NCI-H2081 treated with DMSO at 0.1 percent for 48 hours (cell line): ENCODE results near the gene IVNS1ABP.
"Not testable (repeated sequence)": the region's sequence is repeated elsewhere in the genome, so short reads cannot be mapped to it uniquely, and the experiment has no call there.

Source experiments
- DNase-seq: peaks from one replicate; lab custom pipeline; 2025; lab: John Stamatoyannopoulos, UW

IVNS1ABP gene

DNA sequence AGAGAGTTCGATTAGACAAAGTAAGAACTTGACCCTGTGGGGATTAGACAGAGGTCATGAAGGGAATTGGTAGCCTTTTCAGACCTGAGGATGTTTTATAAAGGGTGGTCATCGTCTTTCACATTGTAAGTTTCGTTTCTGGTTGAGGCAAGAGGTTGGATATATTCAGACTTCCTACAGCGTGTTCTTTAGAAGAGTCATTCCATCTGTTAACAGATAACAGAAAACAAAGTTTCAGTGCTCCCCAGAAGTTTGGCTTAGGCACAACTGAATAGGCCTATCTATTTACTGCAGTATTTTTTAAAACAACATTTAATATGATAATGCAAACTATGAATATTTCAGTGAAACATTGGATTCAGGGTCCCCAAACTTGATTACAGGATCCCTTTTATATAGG is 17.1 kb upstream of the IVNS1ABP start:
- DNase-seq = no peak

DNA sequence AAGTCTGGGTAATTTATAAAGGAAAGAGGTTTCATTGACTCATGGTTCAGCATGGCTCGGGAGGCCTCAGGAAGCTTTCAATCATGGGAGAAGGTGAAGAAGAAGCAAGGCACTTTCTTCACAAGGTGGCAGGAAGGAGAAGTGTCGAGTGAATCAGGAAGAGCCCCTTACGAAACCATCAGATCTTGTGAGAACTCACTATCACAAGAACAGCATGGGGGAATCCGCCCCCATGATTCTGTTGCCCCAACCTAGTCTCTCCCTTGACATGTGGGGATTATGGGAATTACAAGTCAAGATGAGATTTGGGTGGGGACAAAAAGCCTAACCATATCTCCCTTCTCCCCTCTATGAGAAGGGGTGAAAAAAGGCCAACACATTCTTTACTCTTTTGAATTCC is 11.2 kb upstream of the IVNS1ABP start:
- DNase-seq = no peak

DNA sequence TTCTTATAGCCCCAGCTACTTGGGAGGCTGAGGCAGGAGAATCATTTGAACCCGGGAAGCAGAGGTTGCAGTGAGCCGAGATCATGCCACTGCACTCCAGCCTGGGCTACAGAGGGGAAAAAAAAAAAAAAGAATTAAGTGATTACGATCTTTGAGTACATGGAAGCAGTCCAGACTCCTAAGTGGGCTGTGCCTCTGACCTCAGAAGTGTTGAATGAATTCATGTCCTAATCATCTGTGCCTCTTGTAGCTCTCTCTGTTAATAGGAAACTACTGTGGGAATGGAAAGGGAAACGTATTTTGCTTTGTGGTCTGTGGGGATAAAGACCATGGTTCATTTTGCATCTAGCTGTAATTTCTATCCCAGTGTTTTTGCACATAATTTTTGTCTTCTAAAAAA is 8.4 kb upstream of the IVNS1ABP start:
- DNase-seq = no peak

DNA sequence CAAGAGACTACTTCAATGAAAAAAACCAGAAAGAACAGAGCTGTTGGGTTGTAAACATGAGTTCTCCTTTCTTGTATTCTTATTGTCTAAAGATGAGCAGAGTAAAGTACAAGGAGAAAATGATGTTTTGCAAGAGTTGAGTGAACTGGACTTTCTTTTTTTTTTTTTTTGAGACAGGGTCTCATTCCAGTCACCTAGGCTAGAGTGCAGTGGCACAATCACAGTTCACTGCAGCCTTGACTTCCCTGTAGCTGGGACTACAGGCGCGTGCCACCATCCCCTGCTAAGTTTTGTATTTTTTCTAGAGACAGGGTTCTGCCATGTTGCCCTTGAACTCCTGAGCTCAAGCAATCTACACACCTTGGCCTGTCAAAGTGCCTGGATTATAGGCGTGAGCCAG is 7.1 kb upstream of the IVNS1ABP start:
- no peak for DNase-seq

DNA sequence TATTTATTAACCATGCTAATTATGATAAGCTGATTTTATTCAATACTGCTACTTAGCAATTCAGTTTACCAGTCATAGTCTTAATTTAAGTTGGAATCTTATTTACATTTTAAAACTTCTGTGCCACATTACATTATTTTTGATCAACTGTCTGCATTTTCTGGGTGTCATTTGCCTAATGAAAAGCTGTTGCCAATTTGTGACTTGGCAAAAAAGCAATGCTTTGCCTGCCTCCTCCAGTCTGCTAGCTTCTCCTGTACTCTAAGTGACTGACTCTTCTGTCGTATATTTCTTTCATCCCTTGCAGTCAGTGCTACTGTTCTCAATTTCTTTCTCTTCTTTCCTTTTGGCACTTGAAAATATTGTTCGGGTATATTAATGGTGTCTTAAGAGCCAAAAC is 5.6 kb upstream of the IVNS1ABP start:
- no peak for DNase-seq

DNA sequence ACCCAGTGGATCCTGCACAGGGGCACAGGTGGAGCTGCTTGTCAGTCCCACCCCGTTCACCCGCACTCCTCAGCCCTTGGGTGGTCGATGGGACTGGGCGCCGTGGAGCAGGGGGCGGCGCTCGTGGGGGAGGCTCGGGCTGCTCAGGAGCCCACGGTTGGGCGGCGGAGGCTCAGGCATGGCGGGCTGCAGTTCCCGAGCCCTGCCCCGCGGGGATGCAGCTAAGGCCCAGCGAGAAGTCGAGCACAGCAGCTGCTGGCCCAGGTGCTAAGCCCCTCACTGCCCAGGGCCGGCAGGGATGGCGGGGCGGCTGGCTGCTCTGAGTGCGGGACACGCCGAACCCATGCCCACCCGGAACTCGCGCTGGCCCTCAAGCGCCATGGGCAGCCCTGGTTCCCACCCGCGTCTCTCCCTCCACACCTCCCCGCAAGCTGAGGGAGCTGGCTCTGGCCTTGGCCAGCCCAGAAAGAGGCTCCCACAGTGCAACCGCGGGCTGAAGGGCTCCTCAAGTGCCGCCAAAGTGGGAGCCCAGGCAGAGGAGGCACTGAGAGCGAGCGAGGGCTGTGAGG is 4.7 kb upstream of the IVNS1ABP start:
- not testable (repeated sequence) for DNase-seq

DNA sequence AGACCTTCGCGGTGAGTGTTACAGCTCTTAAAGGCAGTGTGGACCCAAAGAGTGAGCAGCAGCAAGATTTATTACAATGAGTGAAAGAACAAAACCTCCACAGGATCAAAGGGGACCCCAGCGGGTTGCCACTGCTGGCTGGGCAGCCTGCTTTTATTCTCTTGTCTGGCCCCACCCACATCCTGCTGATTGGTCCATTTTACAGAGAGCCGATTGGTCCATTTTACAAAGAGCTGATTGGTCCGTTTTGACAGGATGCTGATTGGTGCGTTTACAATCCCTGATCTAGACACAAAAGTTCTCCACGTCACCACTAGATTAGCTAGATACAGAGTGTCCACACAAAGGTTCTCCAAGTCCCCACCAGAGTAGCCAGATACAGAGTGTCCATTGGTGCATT is 4.1 kb upstream of the IVNS1ABP start:
- not testable (repeated sequence) for DNase-seq

DNA sequence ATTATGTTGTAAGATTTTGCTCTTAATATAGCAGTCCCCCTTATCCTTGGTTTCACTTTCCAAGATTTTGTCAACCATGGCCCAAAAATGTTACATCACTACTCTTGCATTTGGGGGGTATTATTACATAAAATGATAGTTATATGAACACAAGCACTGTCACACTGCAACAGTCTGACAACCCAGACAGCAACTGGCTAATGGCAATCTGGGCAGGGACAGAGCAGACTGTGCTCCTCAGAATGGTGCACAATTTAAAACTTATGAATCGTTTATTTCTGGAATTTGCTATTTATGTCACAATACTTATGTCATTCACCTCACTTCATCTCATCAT is 2.1 kb upstream of the IVNS1ABP start:
- DNase-seq = no peak

DNA sequence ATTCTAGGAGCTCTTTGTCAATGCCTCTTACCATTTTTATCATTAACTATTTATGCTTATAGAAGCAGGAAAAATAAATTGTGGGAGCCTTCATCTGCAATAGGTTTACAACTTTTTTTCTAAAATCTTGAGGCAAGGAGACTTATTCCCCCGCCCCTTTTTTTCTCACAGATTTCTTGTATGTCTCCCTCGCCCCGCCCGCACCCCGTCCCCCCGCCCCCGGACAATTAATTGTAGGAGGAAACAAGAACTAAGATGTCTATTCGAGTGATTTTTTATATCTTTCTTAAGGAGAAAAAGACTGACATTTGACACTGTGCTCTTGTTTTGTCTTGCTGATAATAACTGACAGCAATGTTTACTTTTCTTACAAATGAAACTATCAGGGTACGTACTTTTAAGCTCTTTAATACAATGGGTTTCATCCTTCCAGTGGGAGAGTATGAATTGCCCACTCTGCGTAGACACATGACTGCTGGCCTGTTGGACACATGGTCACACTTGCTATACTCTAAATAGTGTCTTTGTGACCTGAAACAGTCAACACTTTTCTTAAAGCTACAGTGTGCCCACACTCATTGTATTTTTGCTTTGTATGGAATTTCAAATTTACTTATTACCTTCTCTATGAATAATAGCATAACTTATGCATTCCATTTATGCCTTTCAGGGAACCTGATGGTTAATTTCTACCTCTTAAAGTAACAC is 1.5 kb upstream of the IVNS1ABP start:
- no peak for DNase-seq

DNA sequence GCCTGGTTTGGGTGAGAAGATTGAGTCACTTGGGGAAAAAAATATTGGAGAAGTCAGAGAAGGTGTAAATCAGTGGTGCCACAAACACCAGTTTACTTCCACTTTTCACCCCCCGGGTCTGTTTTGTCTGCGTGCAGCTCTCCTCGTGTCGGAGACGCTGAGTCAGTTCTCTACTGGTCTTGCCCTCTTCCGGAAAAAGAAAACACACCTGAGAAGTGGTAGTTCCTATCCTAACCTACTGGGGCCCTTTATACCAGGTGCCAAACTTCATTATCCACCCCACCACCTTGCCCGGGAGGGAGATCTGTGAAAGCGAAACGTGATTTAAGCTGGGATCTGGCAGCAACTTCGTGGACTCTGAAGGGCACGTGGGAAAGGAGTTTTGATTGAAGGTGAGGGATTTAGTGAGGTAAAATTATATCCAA is 855 bp upstream of the IVNS1ABP start:
- no peak for DNase-seq

DNA sequence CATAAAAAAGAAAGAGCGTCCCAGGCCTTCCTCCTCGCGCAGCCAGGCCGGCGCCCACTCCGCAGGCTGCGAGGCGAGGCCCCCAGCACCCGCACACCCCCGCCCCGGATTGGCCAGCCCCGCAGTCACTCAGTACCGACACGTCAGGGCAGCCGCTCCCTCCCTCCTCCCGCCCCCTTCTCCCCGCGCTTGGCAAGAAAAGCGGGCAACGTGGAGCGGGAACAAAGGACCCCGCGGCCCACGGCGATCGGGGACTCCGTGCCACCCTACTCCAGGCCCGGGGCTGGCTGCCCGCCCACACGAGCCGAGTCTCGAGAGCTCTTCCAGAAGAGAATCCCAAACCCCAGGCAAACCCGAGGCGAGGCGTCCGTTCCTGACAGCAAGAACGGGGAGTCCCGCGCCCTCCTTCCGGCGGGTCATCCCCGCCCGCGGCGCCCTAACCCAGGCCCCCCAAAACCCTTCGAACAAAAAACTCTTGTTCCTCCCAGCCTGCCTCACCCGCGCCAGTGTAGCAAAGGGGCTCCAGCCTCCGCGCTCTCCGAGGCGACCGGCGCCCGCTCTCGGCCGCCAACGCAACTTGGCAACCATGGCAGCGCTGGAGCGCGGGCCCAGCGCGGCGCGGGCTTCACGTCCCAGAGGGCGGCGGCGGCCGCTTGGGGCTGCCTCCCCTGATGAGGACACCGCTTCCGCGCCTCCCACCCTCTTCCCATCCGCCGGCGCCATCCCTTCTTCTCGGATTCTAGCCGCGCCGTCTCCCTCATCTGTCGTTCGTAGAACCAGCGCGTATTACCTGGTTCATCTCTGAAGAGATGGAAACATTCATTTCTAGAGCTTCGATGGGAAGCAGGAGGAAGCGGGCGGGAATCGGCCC is 645 bp downstream of the IVNS1ABP start:
- DNase-seq = no peak

DNA sequence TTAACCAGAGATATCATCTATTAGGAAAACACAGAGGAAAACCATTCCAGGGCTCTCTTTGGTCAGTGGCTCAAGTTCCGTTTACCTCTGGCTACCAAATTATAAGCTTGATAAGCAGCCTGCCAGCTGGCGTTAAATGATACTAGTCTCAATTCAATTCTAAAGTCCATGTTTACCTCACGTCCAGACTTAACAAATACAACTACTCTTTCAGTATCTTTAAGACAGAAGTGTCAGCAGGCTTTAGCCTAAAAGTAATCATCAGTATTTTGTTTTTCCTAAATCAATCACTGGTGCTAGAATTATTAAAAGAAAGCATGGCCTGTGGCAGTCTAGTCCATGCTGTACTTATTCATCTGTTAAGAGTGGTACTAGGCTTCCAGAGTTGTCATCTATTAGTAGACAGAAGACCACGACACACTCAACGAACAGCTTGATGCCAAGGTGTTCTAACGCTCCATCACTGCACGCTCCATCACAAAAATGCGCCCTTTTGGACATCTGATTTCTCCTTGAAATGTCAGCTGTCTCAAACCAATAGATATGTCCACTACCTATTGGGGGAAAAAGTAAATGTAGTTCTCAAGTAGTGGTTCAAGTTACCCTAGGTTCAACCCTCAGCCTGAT is 1.5 kb downstream of the IVNS1ABP start:
- DNase-seq = no peak

DNA sequence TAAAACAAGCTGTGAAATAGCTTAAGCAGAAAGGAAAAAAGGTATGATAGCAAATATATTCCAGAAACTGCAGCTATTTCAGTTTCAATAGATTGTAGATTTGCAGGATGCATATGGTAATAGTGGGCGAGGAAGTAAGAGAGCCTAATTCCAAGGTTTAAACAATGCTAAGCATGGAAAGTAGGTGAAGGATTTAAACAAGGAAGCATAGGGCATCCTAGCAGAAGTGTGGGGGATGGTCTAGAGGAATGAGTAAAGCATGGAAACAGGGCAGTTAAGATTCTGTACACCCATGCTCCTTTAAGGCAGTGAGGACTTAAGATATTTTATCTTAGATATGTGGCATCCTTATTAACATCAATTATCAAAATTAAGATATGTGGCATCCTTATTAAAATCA is 2.6 kb downstream of the IVNS1ABP start:
- DNase-seq = no peak

DNA sequence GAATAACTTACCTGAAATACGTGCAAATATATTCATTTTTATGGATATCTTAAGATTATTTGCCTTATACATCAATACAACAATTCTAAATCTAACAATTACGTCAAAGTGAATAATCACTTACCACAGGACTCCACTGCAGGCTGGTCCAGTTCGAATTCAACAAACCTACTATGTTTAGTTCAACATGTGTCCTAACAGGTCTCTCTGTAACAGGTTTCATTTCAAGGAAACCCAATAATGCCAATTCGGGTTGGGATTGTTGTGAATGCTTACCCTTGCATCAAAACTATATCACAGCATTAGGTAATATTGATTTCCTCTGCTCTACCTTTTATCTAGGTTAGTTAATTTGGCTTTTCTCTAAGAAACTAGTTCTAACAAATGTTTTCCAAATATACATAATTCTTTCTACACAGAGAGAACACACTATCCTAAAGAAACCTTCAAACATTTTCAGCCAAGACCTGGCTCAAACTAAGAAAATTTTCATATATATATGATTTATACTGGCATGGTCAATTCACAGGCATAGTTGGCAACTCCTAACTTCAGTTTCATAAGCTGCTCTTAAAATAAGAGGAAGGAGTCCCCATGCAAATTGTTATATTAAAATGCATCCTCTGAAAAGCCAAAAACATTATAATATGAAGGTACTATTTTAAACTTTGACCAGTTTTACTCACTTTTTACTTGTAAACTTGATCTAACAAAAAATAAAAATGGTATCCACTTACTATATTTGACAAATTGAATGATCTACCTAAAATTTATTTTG is 4.5 kb downstream of the IVNS1ABP start:
- no peak for DNase-seq

DNA sequence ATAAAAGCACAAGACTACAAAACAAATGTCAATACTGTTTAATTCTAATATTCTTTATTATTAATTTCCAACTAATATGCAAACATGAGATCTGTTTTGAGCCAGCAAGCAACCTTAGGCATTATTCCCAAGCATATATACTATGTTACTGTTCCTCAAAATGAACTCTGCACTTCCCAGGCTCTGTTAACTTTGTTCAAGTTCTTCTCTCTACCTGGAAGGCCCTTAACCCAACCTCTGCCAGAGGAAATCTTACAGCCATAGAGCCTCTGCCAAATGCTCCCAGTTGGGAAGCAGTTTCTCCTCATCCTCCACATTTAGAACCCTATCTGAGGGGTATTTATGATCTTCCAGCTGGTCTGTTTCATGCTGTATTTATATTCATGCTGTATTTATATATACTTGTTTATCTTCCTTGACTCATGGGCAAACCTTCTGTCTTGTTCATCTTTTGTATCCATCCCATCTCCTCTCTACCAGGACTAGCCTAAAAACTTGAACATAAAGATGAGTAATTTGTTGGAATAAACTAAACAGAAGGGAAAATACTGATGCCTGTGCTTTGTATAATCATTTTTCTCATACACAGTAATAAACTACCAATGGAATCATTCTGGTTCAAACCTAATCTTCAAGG is 5.3 kb downstream of the IVNS1ABP start:
- no peak for DNase-seq

DNA sequence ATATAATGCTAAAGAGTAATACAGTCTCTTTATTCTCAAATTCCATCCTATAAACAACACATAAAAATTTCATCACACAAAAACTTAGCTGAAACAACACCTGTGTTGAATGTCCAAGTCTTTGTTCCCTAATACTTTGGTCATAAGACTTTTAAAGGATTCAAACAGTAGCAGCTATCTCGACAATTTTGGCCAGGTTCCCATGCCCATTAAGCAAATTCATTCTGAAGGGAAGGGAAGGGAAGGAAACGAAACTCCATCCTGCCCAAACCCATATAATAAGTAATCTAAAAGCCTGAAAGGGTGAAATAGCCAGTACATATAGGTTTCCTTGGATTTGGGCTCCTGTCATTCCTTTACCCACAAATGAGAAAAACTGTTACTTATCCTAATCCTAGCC is 7.5 kb downstream of the IVNS1ABP start:
- DNase-seq = no peak

DNA sequence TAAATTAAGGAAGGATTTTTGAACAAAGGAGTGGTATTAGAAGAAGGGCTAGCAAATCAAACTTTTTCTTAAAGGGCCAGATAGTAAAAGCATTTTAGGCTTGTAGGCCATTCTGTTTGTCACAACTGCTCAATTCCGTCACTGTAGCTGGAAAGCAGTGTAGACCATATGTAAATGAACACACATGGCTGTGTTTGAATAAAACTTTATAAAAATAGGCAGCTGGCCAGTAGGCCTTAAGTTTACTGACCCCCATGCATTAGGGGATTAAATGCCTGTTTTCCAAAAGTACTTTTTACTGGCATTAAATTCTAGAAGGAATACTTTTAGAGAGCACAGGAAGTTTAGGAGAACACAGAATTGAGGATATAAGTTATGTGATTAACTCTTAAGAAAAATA is 8.9 kb downstream of the IVNS1ABP start:
- no peak for DNase-seq

DNA sequence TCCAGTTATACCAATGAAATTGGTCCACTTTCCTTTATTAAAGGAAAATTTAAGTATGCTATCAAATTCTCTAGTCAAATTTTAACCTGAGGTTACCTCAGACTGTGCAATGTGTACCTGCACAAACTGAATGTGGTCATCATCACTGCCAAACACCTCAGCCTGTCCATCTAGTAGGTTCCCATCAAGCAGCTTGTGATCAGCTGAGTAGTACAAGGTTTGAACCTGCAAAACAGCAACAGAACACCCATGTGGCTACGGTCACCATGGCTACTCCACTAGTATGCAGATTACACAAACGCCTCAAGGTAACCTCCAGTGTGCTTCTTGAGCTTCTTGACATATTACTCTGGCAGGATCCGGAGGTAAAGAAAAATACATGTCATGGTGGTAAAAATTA is 11.6 kb downstream of the IVNS1ABP start:
- DNase-seq = no peak

DNA sequence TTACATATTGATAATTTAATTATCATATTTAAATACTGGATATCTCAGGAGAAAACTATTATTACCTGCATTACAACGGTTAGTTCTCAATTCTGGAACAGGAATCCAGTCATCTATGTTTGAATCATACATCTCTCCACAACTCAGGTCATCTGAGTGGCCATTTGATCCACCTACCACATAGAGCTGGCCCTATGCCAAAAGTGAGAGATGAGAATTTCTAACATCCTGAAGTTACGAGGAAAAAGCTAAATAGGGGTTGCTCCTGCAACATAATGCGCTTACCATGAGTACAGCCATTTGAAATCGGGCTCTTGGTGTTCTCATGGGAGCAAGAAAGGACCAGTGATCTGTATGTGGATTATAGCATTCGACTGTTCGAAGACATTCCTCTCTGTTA is 16.9 kb downstream of the IVNS1ABP start:
- DNase-seq = no peak

DNA sequence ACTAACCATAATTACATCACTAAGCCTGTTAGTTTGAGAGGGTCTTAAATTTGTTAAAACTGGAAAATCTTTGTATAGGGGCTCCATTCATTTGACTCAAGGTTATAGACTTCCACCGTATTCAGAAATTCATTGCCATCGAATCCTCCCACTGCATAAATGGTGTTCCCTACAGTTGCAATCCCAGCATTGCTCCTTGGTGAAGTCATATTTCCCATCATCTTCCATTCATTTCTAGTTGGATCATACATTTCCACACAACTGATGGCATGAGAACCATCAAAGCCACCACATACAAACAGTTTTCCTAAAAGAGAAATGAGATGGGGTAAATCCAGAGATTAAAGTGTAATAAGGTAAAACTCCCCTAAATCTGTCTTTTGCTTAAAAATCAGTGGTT is 19.1 kb downstream of the IVNS1ABP start:
- no peak for DNase-seq

DNA sequence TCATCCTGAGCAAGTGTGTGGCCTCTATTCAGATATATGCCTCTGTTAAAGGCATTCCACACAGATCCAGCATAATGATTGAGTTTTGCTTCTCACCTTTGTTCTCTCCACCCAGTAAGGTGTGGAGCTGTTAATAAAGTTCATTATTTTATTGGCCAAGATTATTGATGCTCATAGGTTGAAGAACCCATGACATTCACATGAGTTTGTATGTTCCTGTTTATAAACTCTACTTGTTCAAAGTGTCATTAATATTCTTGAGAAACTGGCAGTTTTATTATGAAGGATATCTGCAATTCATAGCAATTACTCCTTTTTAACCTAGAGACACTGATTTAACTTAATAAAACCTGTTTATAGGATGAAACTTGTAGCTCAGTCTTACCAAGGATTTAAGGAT is 22.0 kb downstream of the IVNS1ABP start:
- no peak for DNase-seq
